Adipocyte (in vitro differentiated cells): ENCODE data around the gene GLT8D1.

Source experiments
- DNase-seq: peaks from one replicate; pipeline ENCODE4 v3.0.0-alpha.2; 2015; ENCODE audit warnings: low read depth
- H3K27me3 ChIP-seq: replicated peaks from 2 replicates; pipeline ENCODE4 v1.7.0; 2013; ENCODE audit warnings: mild to moderate bottlenecking, low read length, moderate library complexity; ENCODE audit not compliant: control insufficient read depth, insufficient read depth
- H3K36me3 ChIP-seq: 2 replicates; pipeline ENCODE4 v1.7.0; 2013; ENCODE audit warnings: low read length, mild to moderate bottlenecking, moderate library complexity; ENCODE audit not compliant: control insufficient read depth, insufficient read depth, severe bottlenecking
- H3K4me1 ChIP-seq: 2 replicates; pipeline ENCODE4 v1.7.0; 2013; ENCODE audit warnings: mild to moderate bottlenecking, low read length, moderate library complexity; ENCODE audit not compliant: control insufficient read depth, insufficient read depth
- H3K4me3 ChIP-seq: 2 replicates; pipeline ENCODE4 v1.7.0; 2013; ENCODE audit warnings: mild to moderate bottlenecking, low read length, moderate library complexity
- H3K9ac ChIP-seq: 2 replicates; pipeline ENCODE4 v1.7.0; 2013; ENCODE audit warnings: mild to moderate bottlenecking, low read length, moderate library complexity
- H3K9me3 ChIP-seq: 2 replicates; pipeline ENCODE4 v1.7.0; 2013; ENCODE audit warnings: mild to moderate bottlenecking, low read length, moderate library complexity; ENCODE audit not compliant: control insufficient read depth

Gene GLT8D1

DNA sequence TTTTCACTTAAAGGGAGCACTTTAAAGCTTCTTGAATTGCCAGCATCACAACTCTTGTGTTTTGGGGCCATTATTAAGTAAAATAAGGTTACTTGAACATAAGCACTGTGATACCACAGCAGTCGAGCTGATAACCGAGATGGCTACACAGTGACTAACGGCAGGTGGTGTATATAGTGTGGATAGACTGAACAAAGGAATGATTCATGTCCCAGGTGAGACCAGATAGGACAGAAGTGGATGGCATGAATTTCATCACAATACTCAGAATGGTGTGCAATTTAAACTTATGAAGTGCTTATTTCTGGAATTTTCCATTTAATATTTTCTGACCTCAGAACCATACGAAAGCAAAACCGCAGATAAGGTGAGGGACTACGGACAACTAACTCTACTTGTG, 60.0 kb downstream of the GLT8D1 start:
- no peak overlapping the region for H3K9ac ChIP-seq
- H3K9me3 ChIP-seq: no peaks in the 10 kb centered on the region
- peaks cover 85% of the 10 kb centered on the region for H3K36me3 ChIP-seq
- no peak overlapping the region for H3K4me3 ChIP-seq
- peaks cover 22% of the 10 kb centered on the region for H3K4me1 ChIP-seq
- no peak for DNase-seq
- H3K27me3 ChIP-seq: no peaks in the 10 kb centered on the region
